ENCODE results near the gene UBIAD1. TPM values are rescaled to one million over a fixed set of nuclear protein-coding genes. Genes with fewer than 3 reads are reported as not detected.
A peak's percentile ranks its signal among the peaks of the same experiment; 100 is the strongest.

UBIAD1 gene
- total and polyA plus RNA-seq, 2 of the 13 experiments (the other 11 are each of a cell fraction or from before 2014, with no cell fraction given) = 16.9 to 20.4 TPM

- no peak for TF ChIP-seq AKNA (CRISPR knock-in tag; IDR thresholded peaks at IDR 0.05; ENCODE audit: borderline replicate concordance)
- no peak for TF ChIP-seq ZFP37 (CRISPR knock-in tag; IDR thresholded peaks at IDR 0.05; ENCODE audit: borderline replicate concordance)
- TF ChIP-seq POGZ (CRISPR knock-in tag; IDR thresholded peaks at IDR 0.05) = peak; percentile 57
- TF ChIP-seq JUNB (CRISPR knock-in tag; IDR thresholded peaks at IDR 0.05; ENCODE audit: borderline replicate concordance) = no peak
- no peak for TF ChIP-seq IRF1 (CRISPR knock-in tag; IDR thresholded peaks at IDR 0.05; ENCODE audit: low read depth)
- TF ChIP-seq MTF1 (CRISPR knock-in tag; IDR thresholded peaks at IDR 0.05) = peak; percentile 78
- no peak for TF ChIP-seq ZNF235 (CRISPR knock-in tag; IDR thresholded peaks at IDR 0.05; ENCODE audit: borderline replicate concordance)
- TF ChIP-seq KLF15 (CRISPR knock-in tag; IDR thresholded peaks at IDR 0.05; ENCODE audit: borderline replicate concordance) = peak; percentile 36; the same call in 1 of the 2 replicates
- TF ChIP-seq RFXAP (CRISPR knock-in tag; IDR thresholded peaks at IDR 0.05; ENCODE audit: borderline replicate concordance) = 0 out of 2 replicates have a peak, but pooled peaks have one; percentile 54
- no peak for TF ChIP-seq TBP (CRISPR knock-in tag; IDR thresholded peaks at IDR 0.05)
- TF ChIP-seq ZSCAN25 (CRISPR knock-in tag; IDR thresholded peaks at IDR 0.05) = no peak
- no peak for TF ChIP-seq SMYD3 (CRISPR knock-in tag; IDR thresholded peaks at IDR 0.05)
- no peak; the same call in 1 of the 2 replicates for TF ChIP-seq ZNF598 (CRISPR knock-in tag; IDR thresholded peaks at IDR 0.05; ENCODE audit: borderline replicate concordance)
- TF ChIP-seq ZNF263 (CRISPR knock-in tag; IDR thresholded peaks at IDR 0.05) = peak; percentile 35; the same call in 1 of the 2 replicates
- TF ChIP-seq MBD4 (IDR thresholded peaks at IDR 0.05; ENCODE audit: borderline replicate concordance, low read length) = no peak
- peak; percentile 86 for TF ChIP-seq KAT8 (CRISPR knock-in tag; IDR thresholded peaks at IDR 0.05)
- peak; percentile 60; the same call in 1 of the 2 replicates for TF ChIP-seq ZNF138 (CRISPR knock-in tag; IDR thresholded peaks at IDR 0.05; ENCODE audit: low read depth)
- TF ChIP-seq GLI4 (CRISPR knock-in tag; IDR thresholded peaks at IDR 0.05; ENCODE audit: borderline replicate concordance) = peak; percentile 72; the same call in 1 of the 2 replicates
- TF ChIP-seq CHD2 (IDR thresholded peaks at IDR 0.05; ENCODE audit: low read depth, low read length) = 0 out of 2 replicates have a peak, but pooled peaks have one; percentile 35
- peak; percentile 93 for TF ChIP-seq THAP9 (CRISPR knock-in tag; IDR thresholded peaks at IDR 0.05; ENCODE audit: borderline replicate concordance)
- peak; percentile 89 for TF ChIP-seq RBFOX2 (IDR thresholded peaks at IDR 0.05; ENCODE audit: low read depth, low read length)
Observed at GRCh38 chr1:11272832-11273594, at the start of gene UBIAD1 (continued).

Data from HepG2 (cell line).